LNCAP (cell line): ENCODE results near the gene SDHC.

Source experiments
- CTCF ChIP-seq: fragments of 450-650 bp; IDR thresholded peaks from 2 replicates; pipeline ENCODE4 v1.5.1; 2017; ENCODE audit warnings: mild to moderate bottlenecking

The SDHC gene

DNA sequence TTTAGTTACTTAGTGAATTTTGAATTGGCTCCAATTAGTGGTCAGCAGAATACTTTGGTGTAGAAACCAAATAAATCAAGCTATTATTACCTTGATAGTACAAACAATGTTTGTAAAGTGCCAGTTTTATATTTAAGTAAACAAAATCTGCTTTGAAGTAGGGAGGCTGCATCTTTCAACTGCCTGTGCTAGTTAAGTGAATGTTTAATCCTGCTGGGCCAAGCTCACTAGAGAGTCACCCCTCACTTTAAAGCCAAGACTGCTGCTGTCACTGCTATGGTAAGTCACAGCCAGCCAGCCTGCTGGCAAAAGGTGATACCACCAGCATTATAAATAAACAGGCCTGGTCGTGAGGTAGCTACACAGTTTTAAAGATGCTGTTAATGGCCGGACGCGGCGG, 63.8 kb downstream of the SDHC start:
- no peak for TF ChIP-seq CTCF

DNA sequence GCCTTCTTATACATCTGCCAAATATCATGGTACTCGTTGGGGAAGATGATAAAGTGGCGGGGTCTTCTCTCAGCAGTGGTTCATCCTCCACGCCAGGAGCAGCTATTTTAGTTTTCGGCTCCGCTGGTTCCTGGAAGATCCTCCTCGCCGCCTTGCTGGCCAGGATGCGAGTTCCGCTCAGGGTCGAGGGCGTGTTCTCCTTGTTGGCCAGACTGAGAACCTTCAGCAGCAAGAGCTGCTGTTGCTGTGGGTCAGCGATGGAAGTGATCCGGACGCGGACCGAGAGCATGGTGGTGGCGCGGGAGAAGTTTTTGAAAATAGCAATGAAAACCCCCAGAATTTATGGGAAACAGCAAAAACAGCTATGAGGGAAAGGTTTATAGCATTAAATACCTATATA, 64.9 kb downstream of the SDHC start:
- TF ChIP-seq CTCF = no peak

GRCh38 chr1:161381707-161382106, 67.5 kb downstream of the SDHC start:
- TF ChIP-seq CTCF = no peak

DNA sequence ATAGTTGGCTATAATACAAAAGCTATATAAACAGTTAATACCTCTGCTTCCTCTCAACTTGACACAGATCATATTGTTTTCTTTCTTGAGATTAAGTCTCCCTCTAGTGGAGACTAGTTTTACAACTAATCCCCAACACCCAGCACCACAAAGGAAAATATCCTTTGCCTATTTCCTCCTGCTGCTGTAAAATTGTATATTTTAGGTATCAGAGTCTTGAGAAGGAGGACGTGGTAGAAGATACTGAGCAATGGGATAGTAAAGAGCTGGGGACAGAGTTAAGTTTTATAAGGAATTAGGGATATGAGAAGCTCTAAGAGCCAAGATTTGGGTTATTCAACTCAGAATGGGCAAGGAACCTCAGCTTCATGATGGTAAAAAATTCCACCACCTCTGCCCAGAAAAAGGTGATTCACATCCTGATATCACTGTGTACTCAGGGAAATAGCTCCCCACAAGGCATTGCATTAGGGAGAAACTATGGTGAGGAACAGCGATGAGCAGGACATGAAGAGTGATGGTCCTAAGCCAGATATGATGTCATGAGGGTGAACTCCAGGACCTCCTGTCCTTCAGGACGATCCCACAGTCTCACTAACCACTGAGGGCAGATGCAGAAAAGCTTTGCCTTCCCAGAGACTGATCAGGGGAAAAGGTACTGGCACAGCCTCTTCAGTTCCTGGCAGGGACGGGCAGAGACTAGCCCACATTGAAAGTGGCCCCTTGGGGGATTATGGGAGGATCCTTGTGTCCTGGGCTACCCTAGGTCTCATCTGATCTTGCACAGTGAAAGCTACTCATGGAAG, 68.2 kb downstream of the SDHC start:
- TF ChIP-seq CTCF = peak; percentile 69

- no peak for TF ChIP-seq CTCF
Observed at GRCh38 chr1:161388639-161389038, 74.5 kb downstream of the SDHC start.

GRCh38 chr1:161389691-161390558, 75.7 kb downstream of the SDHC start:
- no peak for TF ChIP-seq CTCF

DNA sequence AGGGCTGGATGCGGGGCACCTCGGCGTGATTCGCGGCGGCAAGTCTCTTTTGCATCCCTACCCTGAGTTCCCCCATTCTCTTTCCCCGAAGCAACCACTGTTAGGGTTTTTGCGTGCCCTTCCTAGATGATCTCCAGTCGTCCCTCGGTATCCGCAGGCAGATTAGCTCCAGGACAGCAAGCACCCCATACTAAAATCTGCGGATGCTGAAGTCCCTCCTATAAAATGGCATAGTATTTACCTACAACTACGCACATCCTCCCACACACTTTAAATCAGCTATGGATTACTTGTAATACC, 76.3 kb downstream of the SDHC start:
- TF ChIP-seq CTCF = no peak
